Neuronal stem cell (in vitro differentiated cells): Measurements from ENCODE around the gene SMAD3.

Source experiments
- DNase-seq: peaks from one replicate; pipeline ENCODE4 v3.0.0-alpha.2; 2013; ENCODE audit warnings: low spot score
- H2AFZ ChIP-seq: one replicate; pipeline ENCODE4 v1.6.1; 2013; ENCODE audit warnings: mild to moderate bottlenecking, low read length, inconsistent platforms
- H2AK5ac ChIP-seq: 2 replicates; pipeline ENCODE4 v1.6.1; 2013; ENCODE audit warnings: low read depth, mild to moderate bottlenecking, inconsistent platforms, low read length, moderate library complexity, mixed read lengths
- H2BK120ac ChIP-seq: 2 replicates; pipeline ENCODE4 v1.6.1; 2013; ENCODE audit warnings: low read depth, mild to moderate bottlenecking, inconsistent platforms, low read length, moderate library complexity, mixed read lengths
- H2BK12ac ChIP-seq: one replicate; pipeline ENCODE4 v1.6.1; 2013; ENCODE audit warnings: low read length, inconsistent platforms
- H2BK15ac ChIP-seq: 2 replicates; pipeline ENCODE4 v1.6.1; 2013; ENCODE audit warnings: mild to moderate bottlenecking, low read length, inconsistent platforms, mixed read lengths
- H2BK5ac ChIP-seq: one replicate; pipeline ENCODE4 v1.6.1; 2013; ENCODE audit warnings: inconsistent platforms, mild to moderate bottlenecking, low read length, moderate library complexity
- H3K14ac ChIP-seq: one replicate; pipeline ENCODE4 v1.6.1; 2013; ENCODE audit warnings: low read length, inconsistent platforms
- H3K18ac ChIP-seq: 2 replicates; pipeline ENCODE4 v1.6.1; 2013; ENCODE audit warnings: low read length, inconsistent platforms
- H3K23ac ChIP-seq: 2 replicates; pipeline ENCODE4 v1.6.1; 2013; ENCODE audit warnings: low read depth, mild to moderate bottlenecking, mixed read lengths, low read length, inconsistent platforms; ENCODE audit not compliant: poor library complexity
- H3K27ac ChIP-seq: replicated peaks from 3 replicates; pipeline ENCODE4 v1.5.1; 2013; ENCODE audit warnings: low read length, inconsistent platforms
- H3K27me3 ChIP-seq, 3 experiments: 2 replicates each; pipeline ENCODE4 v1.6.1; 2013; ENCODE audit warnings: low read length in 3 of 3, mild to moderate bottlenecking in 2 of 3, inconsistent platforms in 1 of 3, low read depth in 1 of 3, mixed read lengths in 1 of 3, moderate library complexity in 1 of 3; ENCODE audit not compliant: control insufficient read depth in 3 of 3, insufficient read depth in 3 of 3
- H3K36me3 ChIP-seq, 2 donors: replicated peaks in 1 of 2; 2 replicates each; pipeline ENCODE4 v1.6.1; 2013; ENCODE audit warnings: low read length in 2 of 2; ENCODE audit not compliant: control insufficient read depth in 2 of 2, insufficient read depth in 2 of 2
- H3K4ac ChIP-seq: 2 replicates; pipeline ENCODE4 v1.6.1; 2013; ENCODE audit warnings: inconsistent platforms, mild to moderate bottlenecking, low read length, moderate library complexity
- H3K4me1 ChIP-seq, 2 donors: 1 replicate in 1 of 2; 2 replicates in 1 of 2; pipeline ENCODE4 v1.6.1; 2013; ENCODE audit warnings: low read length in 2 of 2, low read depth in 1 of 2; ENCODE audit not compliant: control insufficient read depth in 2 of 2, insufficient read depth in 1 of 2
- H3K4me2 ChIP-seq: one replicate; pipeline ENCODE4 v1.6.1; 2013; ENCODE audit warnings: mild to moderate bottlenecking, low read length, inconsistent platforms; ENCODE audit not compliant: insufficient read depth, poor library complexity, severe bottlenecking
- H3K4me3 ChIP-seq, 2 donors: 2 replicates each; pipeline ENCODE4 v1.5.1; 2013; ENCODE audit warnings: low read length in 2 of 2, mild to moderate bottlenecking in 2 of 2, inconsistent platforms in 1 of 2, moderate library complexity in 1 of 2
- H3K79me1 ChIP-seq: one replicate; pipeline ENCODE4 v1.6.1; 2013; ENCODE audit warnings: low read depth, mild to moderate bottlenecking, inconsistent platforms, low read length, moderate library complexity
- H3K9ac ChIP-seq: one replicate; pipeline ENCODE4 v1.6.1; 2013; ENCODE audit warnings: mild to moderate bottlenecking, low read depth, low read length, inconsistent platforms; ENCODE audit not compliant: poor library complexity
- H3K9me3 ChIP-seq, 2 donors: replicated peaks in 1 of 2; 2 replicates each; pipeline versions ENCODE3 to v1.6.1; 2013; ENCODE audit warnings: low read length in 2 of 2, mild to moderate bottlenecking in 2 of 2, inconsistent platforms in 1 of 2, low read depth in 1 of 2, mixed read lengths in 1 of 2, moderate library complexity in 1 of 2; ENCODE audit not compliant: control insufficient read depth in 2 of 2, insufficient read depth in 1 of 2
- H4K8ac ChIP-seq: one replicate; pipeline ENCODE4 v1.6.1; 2013; ENCODE audit warnings: low read depth, mild to moderate bottlenecking, inconsistent platforms, low read length, moderate library complexity
- H4K91ac ChIP-seq: one replicate; pipeline ENCODE4 v1.6.1; 2013; ENCODE audit warnings: low read length, low read depth, mild to moderate bottlenecking, inconsistent platforms; ENCODE audit not compliant: poor library complexity
- WGBS, 2 donors: extraction: QIAGEN DNeasy Blood & Tissue Kit; methylation state at CpG; one replicate each; pipeline ENCODE4 v1.1.7; 2013; ENCODE audit warnings: missing lambda C conversion rate in 2 of 2, mixed read lengths in 1 of 2; ENCODE audit not compliant: insufficient read length in 2 of 2, insufficient replicate concordance in 1 of 2; ENCODE audit errors: extremely low coverage in 2 of 2; 5-methylcytosine and 5-hydroxymethylcytosine counted together

Gene SMAD3

GRCh38 chr15:67089217-67090193 is 24.1 kb downstream of the SMAD3 start:
- Histone ChIP-seq H4K91ac (no peak overlapping the region), H3K79me1 (peaks cover 10% of the 10 kb centered on the region), H4K8ac (no peak overlapping the region), H2BK120ac (no peak overlapping the region), H3K9ac (peak overlapping the region; percentile 44), H2AK5ac (no peak overlapping the region), H3K4me2 (no peak overlapping the region), H2AFZ (no peak overlapping the region), H3K4me1 (peaks cover 24 to 49% of the 10 kb centered on the region in 2 donors), H3K27me3 (no peaks in the 10 kb centered on the region), H2BK12ac (peak overlapping the region; percentile 63), H2BK15ac (no peak overlapping the region), H2BK5ac (peak overlapping the region; percentile 35), H3K4ac (no peak overlapping the region), H3K14ac (no peak overlapping the region), H3K9me3 (no peaks in the 10 kb centered on the region), H3K18ac (peak overlapping the region; percentile 84), H3K36me3 (peaks cover 0 to 50% of the 10 kb centered on the region in 2 donors), H3K27ac (no peak overlapping the region), H3K23ac (peak overlapping the region; percentile 59), H3K4me3 (no peak overlapping the region)
- WGBS, 2 donors, result no CpG with 5 or more reads among the region's 15 CpGs
- no peak for DNase-seq

DNA sequence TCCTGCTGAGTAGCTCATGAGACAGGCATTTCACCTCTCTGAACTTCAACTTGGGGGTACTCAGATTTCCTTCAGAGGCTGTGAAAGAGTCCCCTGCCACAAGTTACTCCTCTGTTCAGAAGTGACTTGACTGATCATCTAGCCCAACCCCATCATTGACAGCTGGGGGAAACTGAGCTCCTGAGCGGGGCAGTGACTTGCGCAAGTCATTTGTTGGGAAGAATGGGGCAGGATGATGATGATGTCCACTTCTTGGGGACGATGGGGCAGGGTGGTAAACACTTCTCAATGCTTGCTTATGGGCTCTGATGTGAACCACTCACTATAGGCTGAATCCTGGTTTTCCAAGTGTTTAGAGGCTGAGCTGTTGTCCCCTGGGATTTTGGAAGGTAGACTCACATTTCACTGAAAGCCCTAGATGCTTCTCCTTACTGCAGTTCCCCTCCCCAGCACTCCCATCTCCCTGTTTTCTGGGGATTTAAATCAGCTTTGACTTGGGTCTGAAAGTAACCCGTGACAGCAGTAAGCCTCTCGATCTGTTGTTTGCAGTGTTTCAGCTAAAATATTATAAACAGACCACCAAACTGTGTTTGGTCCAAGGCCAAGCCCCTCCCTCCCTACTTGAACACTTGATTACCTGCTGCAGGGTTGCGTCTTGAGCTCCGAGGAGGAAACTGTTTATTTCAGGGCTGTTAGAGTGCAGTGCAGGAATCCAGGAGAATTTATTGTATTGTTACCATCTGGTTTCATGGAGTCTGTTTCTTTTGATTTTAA is 25.1 kb downstream of the SMAD3 start:
- no CpG with 5 or more reads among the region's 7 CpGs for WGBS, 2 donors

GRCh38 chr15:67091071-67091979 is 25.9 kb downstream of the SMAD3 start:
- Histone ChIP-seq H3K4me3 (no peak overlapping the region), H3K14ac (no peak overlapping the region), H2BK15ac (no peak overlapping the region), H4K8ac (no peak overlapping the region), H2BK120ac (no peak overlapping the region), H2BK12ac (no peak overlapping the region), H3K4ac (no peak overlapping the region), H3K23ac (no peak overlapping the region), H3K36me3 (peaks cover 3 to 55% of the 10 kb centered on the region in 2 donors), H3K9me3 (no peaks in the 10 kb centered on the region), H2BK5ac (no peak overlapping the region), H3K27ac (no peak overlapping the region), H3K79me1 (peaks cover 10% of the 10 kb centered on the region), H3K9ac (no peak overlapping the region), H4K91ac (no peak overlapping the region), H3K4me2 (no peak overlapping the region), H2AFZ (no peak overlapping the region), H3K4me1 (peaks cover 24 to 41% of the 10 kb centered on the region in 2 donors), H3K27me3 (no peaks in the 10 kb centered on the region), H3K18ac (no peak overlapping the region), H2AK5ac (peak overlapping the region; percentile 56)
- no CpG with 5 or more reads among the region's 14 CpGs for WGBS, 2 donors
- no peak for DNase-seq

More for the DNA sequence above, 25.1 kb downstream of the SMAD3 start:
- H2BK5ac ChIP-seq, result peak overlapping the region; percentile 35
- H3K9me3 ChIP-seq, result no peaks in the 10 kb centered on the region
- no peak overlapping the region for H2BK15ac ChIP-seq
- H4K8ac ChIP-seq, result no peak overlapping the region
- no peaks in the 10 kb centered on the region for H3K27me3 ChIP-seq
- H2AK5ac ChIP-seq, result peak overlapping the region; percentile 56
- H2BK120ac ChIP-seq, result no peak overlapping the region
- peaks cover 0 to 51% of the 10 kb centered on the region in 2 donors for H3K36me3 ChIP-seq
- H3K9ac ChIP-seq, result no peak overlapping the region
- peak overlapping the region; percentile 18 for H4K91ac ChIP-seq
- H3K18ac ChIP-seq, result peak overlapping the region; percentile 29
- DNase-seq, result no peak
- no peak overlapping the region for H3K14ac ChIP-seq
- H3K4me1 ChIP-seq, result peaks cover 24 to 43% of the 10 kb centered on the region in 2 donors
- peaks cover 10% of the 10 kb centered on the region for H3K79me1 ChIP-seq
- no peak overlapping the region for H2AFZ ChIP-seq
- no peak overlapping the region for H3K4me2 ChIP-seq
- H3K23ac ChIP-seq, result no peak overlapping the region
- H3K4ac ChIP-seq, result no peak overlapping the region
- no peak overlapping the region for H3K27ac ChIP-seq
- no peak overlapping the region for H2BK12ac ChIP-seq
- H3K4me3 ChIP-seq, result no peak overlapping the region
